CD4-positive, CD25-positive, alpha-beta regulatory T cell (primary cell): ENCODE measurements around the gene SLC23A1. TPM values are rescaled to one million over a fixed set of nuclear protein-coding genes. Genes with fewer than 3 reads are reported as not detected.

Experiments
- ATAC-seq, 2 donors: fragments of 150-1000 bp; cut with Tn5 transposase; one replicate each; pipeline ENCODE4 v1.10.0; 2021; ENCODE audit warnings: low read depth in 2 of 2, moderate number of reproducible peaks in 2 of 2, moderate library complexity in 1 of 2
- DNase-seq, 3 donors: peaks; one replicate each; pipeline versions ENCODE4 v3.0.0 to v3.0.0-alpha.2; 2012 to 2022; ENCODE audit warnings: mixed read lengths in 1 of 3
- H3K27ac ChIP-seq: one replicate; pipeline ENCODE4 v1.7.0; 2013; ENCODE audit warnings: mild to moderate bottlenecking, low read length; ENCODE audit not compliant: insufficient read depth, poor library complexity, severe bottlenecking
- H3K27me3 ChIP-seq: one replicate; pipeline ENCODE4 v1.7.0; 2013; ENCODE audit warnings: low read length; ENCODE audit not compliant: control insufficient read depth, insufficient read depth
- H3K36me3 ChIP-seq: one replicate; pipeline ENCODE4 v1.7.0; 2013; ENCODE audit warnings: mild to moderate bottlenecking, low read length, moderate library complexity; ENCODE audit not compliant: control insufficient read depth, insufficient read depth
- H3K4me1 ChIP-seq: 2 replicates; pipeline ENCODE4 v1.7.0; 2013; ENCODE audit warnings: mild to moderate bottlenecking, low read length; ENCODE audit not compliant: insufficient read depth, control insufficient read depth, poor library complexity, severe bottlenecking
- H3K4me3 ChIP-seq: one replicate; pipeline ENCODE4 v1.7.0; 2013; ENCODE audit warnings: low read depth, mild to moderate bottlenecking, low read length, moderate library complexity
- H3K9me3 ChIP-seq, 2 experiments: 1 replicate in 1 of 2; 2 replicates in 1 of 2; pipeline ENCODE4 v1.7.0; 2013; ENCODE audit warnings: low read length in 2 of 2, mild to moderate bottlenecking in 1 of 2, moderate library complexity in 1 of 2; ENCODE audit not compliant: control insufficient read depth in 2 of 2
- H3K27ac Mint-ChIP-seq, 3 donors: one replicate each; pipeline ENCODE4 v1.8.0; 2020 to 2022; ENCODE audit warnings: mild to moderate bottlenecking in 3 of 3, mixed read lengths in 3 of 3, moderate library complexity in 2 of 3
- H3K27me3 Mint-ChIP-seq: one replicate; pipeline ENCODE4 v1.8.0; 2022; ENCODE audit warnings: mild to moderate bottlenecking, mixed read lengths
- H3K36me3 Mint-ChIP-seq: one replicate; pipeline ENCODE4 v1.8.0; 2020; ENCODE audit warnings: mixed read lengths
- H3K4me1 Mint-ChIP-seq, 4 donors: one replicate each; pipeline ENCODE4 v1.8.0; 2020 to 2022; ENCODE audit warnings: mixed read lengths in 4 of 4, mild to moderate bottlenecking in 1 of 4
- H3K4me3 Mint-ChIP-seq, 4 donors: one replicate each; pipeline ENCODE4 v1.8.0; 2020 to 2022; ENCODE audit warnings: mild to moderate bottlenecking in 4 of 4, mixed read lengths in 4 of 4, moderate library complexity in 3 of 4
- H3K9me3 Mint-ChIP-seq, 7 donors: one replicate each; pipeline ENCODE4 v1.8.0; 2020 to 2022; ENCODE audit warnings: mixed read lengths in 7 of 7, mild to moderate bottlenecking in 3 of 7, moderate library complexity in 2 of 7
- polyA plus RNA-seq, 4 donors: library from polyadenylated mRNA; unstranded; fragments of 300-500 nt; fragmentation: Illumina TruSeq; gene quantifications; one replicate each; pipeline ENCODE4 v1.2.3, GENCODE V29; 2021
- total RNA-seq: library from RNA; stranded (reverse); gene quantifications from one replicate; pipeline ENCODE4 v1.2.3, GENCODE V29; 2022

Gene SLC23A1
- total and polyA plus RNA-seq, 5 donors from 2014 or later: 0.09 to 0.13 TPM; not detected in 3

GRCh38 chr5:139392324-139392677 is 9.2 kb upstream of the SLC23A1 start:
- peaks cover 0 to 2% (median 0%) of the 10 kb centered on the region in 7 donors for H3K9me3 Mint-ChIP-seq
- Histone ChIP-seq H3K36me3 (no peaks in the 10 kb centered on the region), H3K4me1 (peaks cover 53% of the 10 kb centered on the region), H3K9me3 (no peaks in the 10 kb centered on the region), H3K27ac (peak overlapping the region; percentile 61), H3K4me3 (no peak overlapping the region), H3K27me3 (no peaks in the 10 kb centered on the region)
- no peaks in the 10 kb centered on the region for H3K36me3 Mint-ChIP-seq
- H3K4me3 Mint-ChIP-seq: peak overlapping the region; percentile 90 to 97 (median 93)
- peaks cover 0 to 47% (median 26%) of the 10 kb centered on the region in 4 donors for H3K4me1 Mint-ChIP-seq
- ATAC-seq (peak in 1 of 2 donors; percentile 16), DNase-seq (no peak)
- peak overlapping the region in 2 of 3 donors; percentile 83 to 89 for H3K27ac Mint-ChIP-seq
- peaks cover 4% of the 10 kb centered on the region for H3K27me3 Mint-ChIP-seq

DNA sequence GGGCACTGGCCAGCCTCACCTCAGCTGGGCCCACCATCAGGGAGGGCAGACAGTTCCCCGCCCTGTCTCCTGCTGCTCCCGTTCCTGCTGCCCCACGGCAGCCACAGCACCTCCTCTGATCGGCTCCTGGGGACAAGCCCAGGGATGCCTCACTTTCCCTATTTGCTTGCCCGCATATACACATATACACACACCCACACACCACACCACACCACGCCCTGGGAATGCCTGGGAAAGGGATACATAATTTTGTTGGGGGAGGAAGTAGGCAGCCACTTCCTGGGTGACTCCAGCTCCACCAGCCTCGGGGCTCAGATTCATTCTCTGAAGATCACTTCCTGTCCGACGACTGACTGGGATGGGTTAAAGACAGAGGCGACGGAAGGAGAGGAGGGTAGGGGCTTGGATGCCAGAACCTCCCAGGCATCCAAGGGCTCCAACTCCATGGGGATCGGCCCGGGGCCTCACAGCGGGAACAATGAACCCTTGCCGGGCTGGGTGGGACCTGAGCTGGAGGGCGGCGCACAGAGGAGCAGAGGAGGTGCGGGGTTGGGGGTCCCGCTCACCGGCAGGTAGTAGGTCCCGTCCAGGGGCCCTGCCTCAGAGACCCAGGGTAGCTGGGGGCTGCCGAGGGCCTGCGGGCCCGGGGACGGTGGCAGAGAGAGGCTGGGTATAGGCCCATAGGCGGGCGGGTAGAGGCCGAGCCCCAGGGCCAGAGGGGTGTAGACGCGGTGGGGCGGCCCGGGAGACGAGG is 8.7 kb upstream of the SLC23A1 start:
- peak overlapping the region; percentile 83 to 95 (median 92) for H3K4me3 Mint-ChIP-seq
- Histone ChIP-seq H3K4me3 (no peak overlapping the region), H3K4me1 (peaks cover 53% of the 10 kb centered on the region), H3K9me3 (no peaks in the 10 kb centered on the region), H3K27me3 (no peaks in the 10 kb centered on the region), H3K27ac (peak overlapping the region; percentile 61), H3K36me3 (no peaks in the 10 kb centered on the region)
- H3K4me1 Mint-ChIP-seq: peaks cover 0 to 47% (median 22%) of the 10 kb centered on the region in 4 donors
- H3K27ac Mint-ChIP-seq: peak overlapping the region; percentile 84 to 95 (median 89)
- H3K27me3 Mint-ChIP-seq: no peaks in the 10 kb centered on the region
- peaks cover 0 to 2% (median 0%) of the 10 kb centered on the region in 7 donors for H3K9me3 Mint-ChIP-seq
- no peaks in the 10 kb centered on the region for H3K36me3 Mint-ChIP-seq
- DNase-seq: peak in 1 of 3 donors; percentile 72
- no peak for ATAC-seq

DNA sequence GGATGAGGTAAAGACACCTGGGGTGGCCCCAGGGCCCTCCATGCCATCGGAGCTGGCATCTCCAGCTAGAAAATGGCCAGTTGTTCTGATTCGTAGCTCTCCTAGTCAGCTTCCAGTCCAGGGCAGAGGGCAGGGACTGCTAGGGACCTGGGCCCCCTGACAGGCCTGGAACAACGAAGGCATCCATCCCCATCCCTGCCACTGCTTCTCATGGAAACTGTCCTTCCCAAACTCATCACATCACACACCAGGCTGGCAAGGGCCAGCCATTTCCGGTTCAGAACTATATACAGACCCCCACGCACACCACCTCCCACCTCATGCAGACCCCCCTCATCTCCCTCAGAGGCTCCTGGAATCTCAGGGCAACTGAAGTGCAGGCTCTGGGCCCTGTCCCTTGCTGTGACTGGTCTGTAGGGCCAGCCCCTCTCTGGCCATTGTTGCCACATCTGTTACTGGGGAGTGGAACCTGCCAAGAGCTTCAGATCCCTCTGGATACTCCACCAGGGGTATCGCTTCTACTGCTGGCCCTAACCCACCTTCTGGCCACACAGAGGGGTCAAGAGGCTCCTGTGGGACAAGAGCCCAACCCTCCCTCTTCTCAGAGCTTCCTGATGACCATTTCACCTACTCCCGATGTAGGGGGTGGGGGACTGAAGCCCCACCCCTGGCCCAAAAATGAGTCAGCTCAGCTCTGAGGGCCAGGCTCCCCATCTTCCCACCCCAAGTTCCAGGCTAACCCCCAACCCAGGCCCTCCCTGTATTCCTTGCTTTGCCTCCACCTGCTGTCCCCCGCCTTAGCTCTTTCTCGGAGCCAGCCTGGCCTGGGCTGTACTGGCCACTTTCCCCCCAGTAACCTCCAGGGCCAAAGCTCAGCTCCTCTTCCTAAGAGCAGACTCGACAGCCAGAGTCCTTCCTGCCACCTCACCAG is 7.8 kb upstream of the SLC23A1 start:
- H3K27me3 Mint-ChIP-seq: no peaks in the 10 kb centered on the region
- H3K36me3 Mint-ChIP-seq: no peaks in the 10 kb centered on the region
- peaks cover 0 to 1% (median 0%) of the 10 kb centered on the region in 7 donors for H3K9me3 Mint-ChIP-seq
- ATAC-seq (no peak), DNase-seq (no peak)
- peak overlapping the region; percentile 84 to 95 (median 89) for H3K27ac Mint-ChIP-seq
- no peaks in the 10 kb centered on the region for H3K36me3 ChIP-seq
- no peaks in the 10 kb centered on the region for H3K27me3 ChIP-seq
- H3K9me3 ChIP-seq: no peaks in the 10 kb centered on the region
- H3K4me1 Mint-ChIP-seq: peaks cover 0 to 52% (median 22%) of the 10 kb centered on the region in 4 donors
- peak overlapping the region; percentile 65 for H3K27ac ChIP-seq
- peaks cover 53% of the 10 kb centered on the region for H3K4me1 ChIP-seq
- H3K4me3 ChIP-seq: peak overlapping the region; percentile 7
- peak overlapping the region; percentile 83 to 95 (median 92) for H3K4me3 Mint-ChIP-seq

DNA sequence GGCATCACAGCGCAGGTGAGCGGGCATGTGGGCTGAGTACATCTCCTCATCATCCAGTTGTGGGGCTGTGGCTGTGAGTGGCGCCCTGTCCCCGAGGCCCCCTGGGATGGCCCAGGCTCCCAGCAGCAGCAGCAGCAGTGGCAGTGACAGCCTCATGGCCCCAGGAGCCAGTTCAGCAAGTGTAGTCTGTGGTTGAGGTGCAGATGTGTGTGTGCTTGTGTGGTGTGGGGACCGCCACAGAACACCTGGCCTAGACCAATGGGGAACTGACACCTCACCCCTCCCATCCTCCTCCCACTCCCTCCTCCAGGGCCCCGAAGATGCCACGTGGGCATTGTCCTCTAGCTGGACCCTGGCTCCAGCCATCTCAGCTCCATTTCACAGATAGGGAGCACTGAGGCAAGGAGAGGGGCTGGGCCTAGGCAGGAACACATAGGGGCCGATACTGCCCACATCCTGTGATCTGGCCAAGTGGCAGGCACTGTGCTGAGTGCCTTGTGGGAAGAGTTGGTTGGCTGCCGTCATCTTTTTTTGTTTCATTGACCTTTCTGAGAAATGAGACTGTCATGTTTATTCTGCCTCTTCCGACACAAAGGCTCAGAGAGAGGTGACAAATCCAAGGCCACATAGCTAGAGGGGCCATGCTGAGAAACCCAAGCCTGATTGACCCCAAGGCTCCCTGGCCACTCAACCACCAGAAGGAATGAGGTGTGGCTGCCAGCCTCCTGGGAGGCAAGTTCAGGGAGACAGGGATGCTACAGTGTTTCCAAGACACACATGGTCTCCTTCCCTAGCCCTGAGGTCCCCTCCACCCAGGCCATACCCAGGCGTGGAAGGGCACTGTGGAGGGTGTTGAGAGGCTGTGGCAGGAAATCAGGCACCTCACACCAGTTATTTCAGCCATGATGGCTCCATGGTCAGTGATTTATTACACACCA is 6.9 kb upstream of the SLC23A1 start, which contains the start of gene MZB1:
Gene MZB1, minus strand, starts transcription at position 213 of the 938 bp plus-strand sequence. Its CDS starts 57 bp downstream, at position 156.
- Histone ChIP-seq H3K4me1 (peaks cover 56% of the 10 kb centered on the region), H3K4me3 (peak within 1 kb of the TSS; percentile 7), H3K36me3 (no peaks in the 10 kb centered on the region), H3K27ac (peak within 1 kb of the TSS; percentile 65), H3K27me3 (no peaks in the 10 kb centered on the region), H3K9me3 (no peaks in the 10 kb centered on the region)
- Mint-ChIP-seq H3K4me1 (peaks cover 0 to 61% (median 30%) of the 10 kb centered on the region in 4 donors), H3K36me3 (no peaks in the 10 kb centered on the region), H3K4me3 (peak within 1 kb of the TSS; percentile 41 to 95 (median 66)), H3K27ac (peak within 1 kb of the TSS; percentile 60 to 88 (median 85)), H3K27me3 (no peaks in the 10 kb centered on the region), H3K9me3 (peaks cover 0 to 1% (median 0%) of the 10 kb centered on the region in 7 donors)
- peak in 2 of 3 donors; percentile 71 to 87 for DNase-seq
- peak; percentile 43 to 56 for ATAC-seq

- H3K36me3 ChIP-seq: no peaks in the 10 kb centered on the region
- H3K4me1 ChIP-seq: peaks cover 51% of the 10 kb centered on the region
- Mint-ChIP-seq H3K4me3 (peak overlapping the region in 2 of 4 donors; percentile 27 to 49), H3K9me3 (peaks cover 0 to 1% (median 0%) of the 10 kb centered on the region in 7 donors), H3K27me3 (no peaks in the 10 kb centered on the region), H3K36me3 (no peaks in the 10 kb centered on the region), H3K27ac (peak overlapping the region in 1 of 3 donors; percentile 32), H3K4me1 (peaks cover 0 to 73% (median 40%) of the 10 kb centered on the region in 4 donors)
- DNase-seq (peak in 1 of 3 donors; percentile 28), ATAC-seq (no peak)
- H3K4me3 ChIP-seq: no peak overlapping the region
- H3K27ac ChIP-seq: no peak overlapping the region
- no peaks in the 10 kb centered on the region for H3K9me3 ChIP-seq
- H3K27me3 ChIP-seq: no peaks in the 10 kb centered on the region
Measured at GRCh38 chr5:139388198-139388821, 5.2 kb upstream of the SLC23A1 start.

- Mint-ChIP-seq H3K4me1 (peaks cover 0 to 68% (median 38%) of the 10 kb centered on the region in 4 donors), H3K4me3 (peak overlapping the region in 1 of 4 donors; percentile 49), H3K27ac (peak overlapping the region in 1 of 3 donors; percentile 32), H3K9me3 (peaks cover 0 to 1% (median 0%) of the 10 kb centered on the region in 7 donors), H3K36me3 (no peaks in the 10 kb centered on the region), H3K27me3 (no peaks in the 10 kb centered on the region)
- Histone ChIP-seq H3K4me3 (no peak overlapping the region), H3K36me3 (no peaks in the 10 kb centered on the region), H3K27me3 (no peaks in the 10 kb centered on the region), H3K4me1 (peaks cover 47% of the 10 kb centered on the region), H3K27ac (no peak overlapping the region), H3K9me3 (no peaks in the 10 kb centered on the region)
- no peak for ATAC-seq
- no peak for DNase-seq
Measured at GRCh38 chr5:139387611-139388197, 4.6 kb upstream of the SLC23A1 start.
